Effector CD4-positive, alpha-beta T cell (primary cell): ENCODE measurements around the gene FBXL7.

Source experiments
- DNase-seq: peaks from one replicate; pipeline ENCODE4 v3.0.0-alpha.2; 2020

FBXL7 gene

GRCh38 chr5:15966066-15966640 is 466.2 kb downstream of the FBXL7 start:
- no peak for DNase-seq

GRCh38 chr5:15966651-15967050 is 466.7 kb downstream of the FBXL7 start:
- DNase-seq = no peak

- DNase-seq = no peak
Observed at GRCh38 chr5:15968993-15969392, 469.0 kb downstream of the FBXL7 start.

GRCh38 chr5:15977851-15978250 is 477.9 kb downstream of the FBXL7 start:
- DNase-seq = no peak

GRCh38 chr5:15980835-15981234 is 480.9 kb downstream of the FBXL7 start:
- DNase-seq = no peak

GRCh38 chr5:15983392-15983791 is 483.4 kb downstream of the FBXL7 start:
- DNase-seq = no peak
